NCI-H748 (cell line): ENCODE data around the gene PIK3C3.
A peak's percentile ranks its signal among the peaks of the same experiment; 100 is the strongest.

Experiments
- DNase-seq: peaks from one replicate; lab custom pipeline; 2025; ENCODE audit not compliant: unreplicated experiment; lab: John Stamatoyannopoulos, UW

Gene PIK3C3

GRCh38 chr18:42113529-42114191 is 158.6 kb downstream of the PIK3C3 start:
- DNase-seq: no peak

- DNase-seq: peak; percentile 88
These were observed 159.4 kb downstream of the PIK3C3 start for GRCh38 chr18:42114310-42114943.

- no peak for DNase-seq
These were observed 171.6 kb downstream of the PIK3C3 start for GRCh38 chr18:42126586-42126985.

GRCh38 chr18:42131066-42131929 is 176.3 kb downstream of the PIK3C3 start:
- peak; percentile 90 for DNase-seq

GRCh38 chr18:42131930-42132244 is 176.9 kb downstream of the PIK3C3 start:
- no peak for DNase-seq
